ENCODE results near the gene SCAI.

DNA sequence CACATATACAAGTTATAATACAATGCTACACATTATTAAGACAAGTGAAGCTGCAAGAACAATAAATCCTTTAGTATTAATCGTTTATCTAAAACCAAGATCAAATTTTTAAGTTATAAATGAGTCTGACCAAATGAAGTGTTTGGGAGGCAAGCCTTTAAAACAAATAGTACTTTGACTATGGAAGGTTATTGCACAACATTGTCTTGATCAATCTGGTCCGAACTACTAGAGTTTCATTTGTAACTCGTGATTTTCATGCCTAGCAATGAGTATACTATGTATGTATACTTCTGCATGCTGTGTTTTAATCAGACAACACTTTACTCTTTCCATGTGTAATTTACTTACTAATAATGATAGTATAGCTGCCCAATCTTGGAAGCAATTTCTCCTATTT is 115.3 kb downstream of the SCAI start:
- TF ChIP-seq, protein P1, sequence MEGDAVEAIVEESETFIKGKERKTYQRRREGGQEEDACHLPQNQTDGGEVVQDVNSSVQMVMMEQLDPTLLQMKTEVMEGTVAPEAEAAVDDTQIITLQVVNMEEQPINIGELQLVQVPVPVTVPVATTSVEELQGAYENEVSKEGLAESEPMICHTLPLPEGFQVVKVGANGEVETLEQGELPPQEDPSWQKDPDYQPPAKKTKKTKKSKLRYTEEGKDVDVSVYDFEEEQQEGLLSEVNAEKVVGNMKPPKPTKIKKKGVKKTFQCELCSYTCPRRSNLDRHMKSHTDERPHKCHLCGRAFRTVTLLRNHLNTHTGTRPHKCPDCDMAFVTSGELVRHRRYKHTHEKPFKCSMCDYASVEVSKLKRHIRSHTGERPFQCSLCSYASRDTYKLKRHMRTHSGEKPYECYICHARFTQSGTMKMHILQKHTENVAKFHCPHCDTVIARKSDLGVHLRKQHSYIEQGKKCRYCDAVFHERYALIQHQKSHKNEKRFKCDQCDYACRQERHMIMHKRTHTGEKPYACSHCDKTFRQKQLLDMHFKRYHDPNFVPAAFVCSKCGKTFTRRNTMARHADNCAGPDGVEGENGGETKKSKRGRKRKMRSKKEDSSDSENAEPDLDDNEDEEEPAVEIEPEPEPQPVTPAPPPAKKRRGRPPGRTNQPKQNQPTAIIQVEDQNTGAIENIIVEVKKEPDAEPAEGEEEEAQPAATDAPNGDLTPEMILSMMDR (tag by site-specific recombination; IDR thresholded peaks at IDR 0.05): no peak
- TF ChIP-seq ZNF184 (tag by site-specific recombination; IDR thresholded peaks at IDR 0.05) (no peak), ZNF341 (tag by site-specific recombination; IDR thresholded peaks at IDR 0.05; ENCODE audit: low read depth) (no peak), ZNF76 (tag by site-specific recombination; IDR thresholded peaks at IDR 0.05; ENCODE audit: borderline replicate concordance, low read depth) (no peak), ZNF530 (tag by site-specific recombination; IDR thresholded peaks at IDR 0.05; ENCODE audit: low read depth) (no peak), ZNF114 (tag by site-specific recombination; IDR thresholded peaks at IDR 0.05) (no peak), ZNF837 (tag by site-specific recombination; IDR thresholded peaks at IDR 0.05) (no peak), ZNF621 (tag by site-specific recombination; IDR thresholded peaks at IDR 0.05) (no peak), MYNN (tag by site-specific recombination; IDR thresholded peaks at IDR 0.05; ENCODE audit: borderline replicate concordance) (no peak), ZBTB8A (tag by site-specific recombination; IDR thresholded peaks at IDR 0.05) (no peak)
- TF ChIP-seq, protein P2, sequence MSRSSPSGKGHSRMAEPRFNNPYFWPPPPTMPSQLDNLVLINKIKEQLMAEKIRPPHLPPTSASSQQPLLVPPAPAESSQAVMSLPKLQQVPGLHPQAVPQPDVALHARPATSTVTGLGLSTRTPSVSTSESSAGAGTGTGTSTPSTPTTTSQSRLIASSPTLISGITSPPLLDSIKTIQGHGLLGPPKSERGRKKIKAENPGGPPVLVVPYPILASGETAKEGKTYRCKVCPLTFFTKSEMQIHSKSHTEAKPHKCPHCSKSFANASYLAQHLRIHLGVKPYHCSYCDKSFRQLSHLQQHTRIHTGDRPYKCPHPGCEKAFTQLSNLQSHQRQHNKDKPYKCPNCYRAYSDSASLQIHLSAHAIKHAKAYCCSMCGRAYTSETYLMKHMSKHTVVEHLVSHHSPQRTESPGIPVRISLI (tag by site-specific recombination; IDR thresholded peaks at IDR 0.05): no peak
- TF ChIP-seq, protein P3, sequence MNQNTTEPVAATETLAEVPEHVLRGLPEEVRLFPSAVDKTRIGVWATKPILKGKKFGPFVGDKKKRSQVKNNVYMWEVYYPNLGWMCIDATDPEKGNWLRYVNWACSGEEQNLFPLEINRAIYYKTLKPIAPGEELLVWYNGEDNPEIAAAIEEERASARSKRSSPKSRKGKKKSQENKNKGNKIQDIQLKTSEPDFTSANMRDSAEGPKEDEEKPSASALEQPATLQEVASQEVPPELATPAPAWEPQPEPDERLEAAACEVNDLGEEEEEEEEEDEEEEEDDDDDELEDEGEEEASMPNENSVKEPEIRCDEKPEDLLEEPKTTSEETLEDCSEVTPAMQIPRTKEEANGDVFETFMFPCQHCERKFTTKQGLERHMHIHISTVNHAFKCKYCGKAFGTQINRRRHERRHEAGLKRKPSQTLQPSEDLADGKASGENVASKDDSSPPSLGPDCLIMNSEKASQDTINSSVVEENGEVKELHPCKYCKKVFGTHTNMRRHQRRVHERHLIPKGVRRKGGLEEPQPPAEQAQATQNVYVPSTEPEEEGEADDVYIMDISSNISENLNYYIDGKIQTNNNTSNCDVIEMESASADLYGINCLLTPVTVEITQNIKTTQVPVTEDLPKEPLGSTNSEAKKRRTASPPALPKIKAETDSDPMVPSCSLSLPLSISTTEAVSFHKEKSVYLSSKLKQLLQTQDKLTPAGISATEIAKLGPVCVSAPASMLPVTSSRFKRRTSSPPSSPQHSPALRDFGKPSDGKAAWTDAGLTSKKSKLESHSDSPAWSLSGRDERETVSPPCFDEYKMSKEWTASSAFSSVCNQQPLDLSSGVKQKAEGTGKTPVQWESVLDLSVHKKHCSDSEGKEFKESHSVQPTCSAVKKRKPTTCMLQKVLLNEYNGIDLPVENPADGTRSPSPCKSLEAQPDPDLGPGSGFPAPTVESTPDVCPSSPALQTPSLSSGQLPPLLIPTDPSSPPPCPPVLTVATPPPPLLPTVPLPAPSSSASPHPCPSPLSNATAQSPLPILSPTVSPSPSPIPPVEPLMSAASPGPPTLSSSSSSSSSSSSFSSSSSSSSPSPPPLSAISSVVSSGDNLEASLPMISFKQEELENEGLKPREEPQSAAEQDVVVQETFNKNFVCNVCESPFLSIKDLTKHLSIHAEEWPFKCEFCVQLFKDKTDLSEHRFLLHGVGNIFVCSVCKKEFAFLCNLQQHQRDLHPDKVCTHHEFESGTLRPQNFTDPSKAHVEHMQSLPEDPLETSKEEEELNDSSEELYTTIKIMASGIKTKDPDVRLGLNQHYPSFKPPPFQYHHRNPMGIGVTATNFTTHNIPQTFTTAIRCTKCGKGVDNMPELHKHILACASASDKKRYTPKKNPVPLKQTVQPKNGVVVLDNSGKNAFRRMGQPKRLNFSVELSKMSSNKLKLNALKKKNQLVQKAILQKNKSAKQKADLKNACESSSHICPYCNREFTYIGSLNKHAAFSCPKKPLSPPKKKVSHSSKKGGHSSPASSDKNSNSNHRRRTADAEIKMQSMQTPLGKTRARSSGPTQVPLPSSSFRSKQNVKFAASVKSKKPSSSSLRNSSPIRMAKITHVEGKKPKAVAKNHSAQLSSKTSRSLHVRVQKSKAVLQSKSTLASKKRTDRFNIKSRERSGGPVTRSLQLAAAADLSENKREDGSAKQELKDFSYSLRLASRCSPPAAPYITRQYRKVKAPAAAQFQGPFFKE (tag by site-specific recombination; IDR thresholded peaks at IDR 0.05; ENCODE audit: borderline replicate concordance): no peak
- TF ChIP-seq, protein P4, sequence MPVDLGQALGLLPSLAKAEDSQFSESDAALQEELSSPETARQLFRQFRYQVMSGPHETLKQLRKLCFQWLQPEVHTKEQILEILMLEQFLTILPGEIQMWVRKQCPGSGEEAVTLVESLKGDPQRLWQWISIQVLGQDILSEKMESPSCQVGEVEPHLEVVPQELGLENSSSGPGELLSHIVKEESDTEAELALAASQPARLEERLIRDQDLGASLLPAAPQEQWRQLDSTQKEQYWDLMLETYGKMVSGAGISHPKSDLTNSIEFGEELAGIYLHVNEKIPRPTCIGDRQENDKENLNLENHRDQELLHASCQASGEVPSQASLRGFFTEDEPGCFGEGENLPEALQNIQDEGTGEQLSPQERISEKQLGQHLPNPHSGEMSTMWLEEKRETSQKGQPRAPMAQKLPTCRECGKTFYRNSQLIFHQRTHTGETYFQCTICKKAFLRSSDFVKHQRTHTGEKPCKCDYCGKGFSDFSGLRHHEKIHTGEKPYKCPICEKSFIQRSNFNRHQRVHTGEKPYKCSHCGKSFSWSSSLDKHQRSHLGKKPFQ (tag by site-specific recombination; IDR thresholded peaks at IDR 0.05): no peak
- TF ChIP-seq, protein P5, sequence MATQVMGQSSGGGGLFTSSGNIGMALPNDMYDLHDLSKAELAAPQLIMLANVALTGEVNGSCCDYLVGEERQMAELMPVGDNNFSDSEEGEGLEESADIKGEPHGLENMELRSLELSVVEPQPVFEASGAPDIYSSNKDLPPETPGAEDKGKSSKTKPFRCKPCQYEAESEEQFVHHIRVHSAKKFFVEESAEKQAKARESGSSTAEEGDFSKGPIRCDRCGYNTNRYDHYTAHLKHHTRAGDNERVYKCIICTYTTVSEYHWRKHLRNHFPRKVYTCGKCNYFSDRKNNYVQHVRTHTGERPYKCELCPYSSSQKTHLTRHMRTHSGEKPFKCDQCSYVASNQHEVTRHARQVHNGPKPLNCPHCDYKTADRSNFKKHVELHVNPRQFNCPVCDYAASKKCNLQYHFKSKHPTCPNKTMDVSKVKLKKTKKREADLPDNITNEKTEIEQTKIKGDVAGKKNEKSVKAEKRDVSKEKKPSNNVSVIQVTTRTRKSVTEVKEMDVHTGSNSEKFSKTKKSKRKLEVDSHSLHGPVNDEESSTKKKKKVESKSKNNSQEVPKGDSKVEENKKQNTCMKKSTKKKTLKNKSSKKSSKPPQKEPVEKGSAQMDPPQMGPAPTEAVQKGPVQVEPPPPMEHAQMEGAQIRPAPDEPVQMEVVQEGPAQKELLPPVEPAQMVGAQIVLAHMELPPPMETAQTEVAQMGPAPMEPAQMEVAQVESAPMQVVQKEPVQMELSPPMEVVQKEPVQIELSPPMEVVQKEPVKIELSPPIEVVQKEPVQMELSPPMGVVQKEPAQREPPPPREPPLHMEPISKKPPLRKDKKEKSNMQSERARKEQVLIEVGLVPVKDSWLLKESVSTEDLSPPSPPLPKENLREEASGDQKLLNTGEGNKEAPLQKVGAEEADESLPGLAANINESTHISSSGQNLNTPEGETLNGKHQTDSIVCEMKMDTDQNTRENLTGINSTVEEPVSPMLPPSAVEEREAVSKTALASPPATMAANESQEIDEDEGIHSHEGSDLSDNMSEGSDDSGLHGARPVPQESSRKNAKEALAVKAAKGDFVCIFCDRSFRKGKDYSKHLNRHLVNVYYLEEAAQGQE (tag by site-specific recombination; IDR thresholded peaks at IDR 0.05): no peak
